ENCODE measurements around the gene BDKRB1. TPM values are rescaled to one million over a fixed set of nuclear protein-coding genes. Genes with fewer than 3 reads are reported as not detected.

Gene BDKRB1
- total RNA-seq, 1 donor from 2014 or later, result not detected

DNA sequence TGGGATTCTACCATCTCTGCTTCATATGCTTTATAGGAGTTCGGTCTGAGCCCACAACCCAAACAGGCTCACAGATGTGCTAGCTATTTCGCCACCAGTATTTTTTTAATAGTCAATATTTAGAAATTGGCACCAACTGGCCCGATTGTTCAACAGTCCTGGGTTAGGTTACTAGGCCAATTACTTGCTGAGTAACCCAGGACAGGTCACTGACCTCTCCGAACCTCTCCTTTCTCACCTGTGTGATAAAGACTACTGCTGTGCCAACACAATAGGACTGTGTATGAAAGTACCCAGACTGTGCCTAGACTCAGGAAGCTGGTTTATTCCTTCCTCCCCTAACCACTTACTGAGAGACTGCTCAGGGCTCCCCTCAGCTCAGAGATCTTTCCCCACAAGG, 43.1 kb upstream of the BDKRB1 start:
- TF ChIP-seq, protein P1, sequence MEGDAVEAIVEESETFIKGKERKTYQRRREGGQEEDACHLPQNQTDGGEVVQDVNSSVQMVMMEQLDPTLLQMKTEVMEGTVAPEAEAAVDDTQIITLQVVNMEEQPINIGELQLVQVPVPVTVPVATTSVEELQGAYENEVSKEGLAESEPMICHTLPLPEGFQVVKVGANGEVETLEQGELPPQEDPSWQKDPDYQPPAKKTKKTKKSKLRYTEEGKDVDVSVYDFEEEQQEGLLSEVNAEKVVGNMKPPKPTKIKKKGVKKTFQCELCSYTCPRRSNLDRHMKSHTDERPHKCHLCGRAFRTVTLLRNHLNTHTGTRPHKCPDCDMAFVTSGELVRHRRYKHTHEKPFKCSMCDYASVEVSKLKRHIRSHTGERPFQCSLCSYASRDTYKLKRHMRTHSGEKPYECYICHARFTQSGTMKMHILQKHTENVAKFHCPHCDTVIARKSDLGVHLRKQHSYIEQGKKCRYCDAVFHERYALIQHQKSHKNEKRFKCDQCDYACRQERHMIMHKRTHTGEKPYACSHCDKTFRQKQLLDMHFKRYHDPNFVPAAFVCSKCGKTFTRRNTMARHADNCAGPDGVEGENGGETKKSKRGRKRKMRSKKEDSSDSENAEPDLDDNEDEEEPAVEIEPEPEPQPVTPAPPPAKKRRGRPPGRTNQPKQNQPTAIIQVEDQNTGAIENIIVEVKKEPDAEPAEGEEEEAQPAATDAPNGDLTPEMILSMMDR (IDR thresholded peaks at IDR 0.05), result no peak
- DNase-seq (ENCODE audit: low spot score in 2 of 2), result no peak
- H3K36me3 ChIP-seq, result no peaks in the 10 kb centered on the region
- no peak overlapping the region for H3K27ac ChIP-seq
- H3K9me3 ChIP-seq, result peaks cover 0 to 5% of the 10 kb centered on the region in 2 donors
- intact Hi-C loops (cut with DNase I), result no loop called here
- H3K4me3 ChIP-seq, result no peak overlapping the region
- no peaks in the 10 kb centered on the region for H3K27me3 ChIP-seq
- no peaks in the 10 kb centered on the region for H3K4me1 ChIP-seq

DNA sequence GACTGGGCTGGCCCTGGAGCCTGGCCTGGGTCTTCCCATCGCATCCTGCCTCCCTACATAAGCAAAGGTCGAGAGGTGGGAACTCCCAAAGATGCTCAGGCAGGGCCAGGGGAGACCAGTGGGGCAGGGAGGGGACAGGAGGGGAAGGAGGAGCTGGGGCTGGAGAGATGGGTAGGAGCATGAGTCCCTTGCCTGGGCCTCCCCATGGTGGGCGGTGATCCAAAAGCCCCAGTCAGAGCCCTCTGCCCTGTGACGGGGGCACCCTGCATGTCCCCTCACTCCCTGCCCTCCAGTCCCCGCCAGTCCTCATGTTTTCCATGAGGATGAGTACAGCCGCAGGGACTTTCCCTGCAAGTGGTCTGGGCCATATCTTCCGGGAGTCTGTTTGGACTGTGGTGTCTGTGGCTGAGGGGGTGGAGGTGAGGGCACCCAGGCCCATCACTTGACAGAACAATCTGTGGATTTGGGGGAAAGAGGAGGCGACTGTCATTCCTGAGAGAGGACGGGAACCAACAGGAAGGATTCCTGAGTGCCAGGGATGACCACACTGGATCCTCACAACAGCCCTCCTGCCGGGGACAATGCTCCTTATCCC, 42.0 kb upstream of the BDKRB1 start:
- Histone ChIP-seq H3K27me3 (no peaks in the 10 kb centered on the region), H3K36me3 (no peaks in the 10 kb centered on the region), H3K4me1 (no peaks in the 10 kb centered on the region), H3K27ac (no peak overlapping the region), H3K4me3 (no peak overlapping the region), H3K9me3 (peaks cover 0 to 5% of the 10 kb centered on the region in 2 donors)
- no peak for DNase-seq (ENCODE audit: low spot score in 2 of 2)
- TF ChIP-seq, protein P1 (IDR thresholded peaks at IDR 0.05), result no peak
- intact Hi-C loops (cut with DNase I), result no loop called here

- Histone ChIP-seq H3K4me3 (no peak overlapping the region), H3K36me3 (no peaks in the 10 kb centered on the region), H3K4me1 (no peaks in the 10 kb centered on the region), H3K9me3 (peaks cover 0 to 5% of the 10 kb centered on the region in 2 donors), H3K27me3 (no peaks in the 10 kb centered on the region), H3K27ac (no peak overlapping the region)
- intact Hi-C loops (cut with DNase I), result no loop called here
- TF ChIP-seq, protein P1 (IDR thresholded peaks at IDR 0.05), result no peak
- DNase-seq (ENCODE audit: low spot score in 2 of 2), result no peak
Measured at GRCh38 chr14:96214793-96215192, 41.2 kb upstream of the BDKRB1 start.

DNA sequence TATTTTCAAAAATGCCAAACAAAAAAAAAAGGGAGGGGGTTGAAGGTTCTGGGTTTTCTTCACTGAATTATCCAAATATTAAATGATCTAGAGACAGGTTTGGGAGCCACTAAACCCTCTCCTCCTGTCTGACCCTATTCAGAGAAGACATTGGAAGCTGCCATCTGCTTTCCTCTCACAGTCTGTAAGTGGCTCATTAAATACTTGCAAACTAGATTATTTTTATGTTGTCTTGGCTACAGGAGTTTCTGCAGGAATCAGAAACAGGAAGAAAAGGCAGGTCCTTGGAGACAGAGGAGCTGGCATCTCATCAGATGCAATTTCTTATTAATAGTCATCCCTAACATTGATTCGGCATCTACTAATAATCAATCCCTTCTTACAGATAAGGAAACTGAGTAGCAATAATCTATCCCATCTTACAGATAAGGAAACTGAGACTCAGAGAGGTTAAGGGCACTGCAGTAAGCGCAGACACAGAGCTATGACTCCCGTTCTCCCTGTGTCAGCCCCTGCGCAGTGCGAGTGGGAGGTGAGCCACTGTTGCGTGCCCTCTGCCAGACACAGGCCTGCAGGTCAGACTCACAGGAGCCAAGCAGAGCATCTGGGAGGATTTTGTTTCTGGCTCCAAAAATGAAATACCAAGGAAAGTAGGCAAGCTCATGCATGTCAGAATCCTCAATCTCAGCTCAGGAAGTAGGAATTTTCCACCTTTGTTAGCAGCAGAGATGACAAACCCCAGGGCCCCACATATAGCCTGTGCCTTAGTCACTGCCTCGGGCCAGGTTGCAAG, 40.4 kb upstream of the BDKRB1 start:
- H3K27me3 ChIP-seq, result no peaks in the 10 kb centered on the region
- H3K36me3 ChIP-seq, result no peaks in the 10 kb centered on the region
- H3K9me3 ChIP-seq, result peaks cover 0 to 5% of the 10 kb centered on the region in 2 donors
- TF ChIP-seq, protein P1 (IDR thresholded peaks at IDR 0.05), result no peak
- no peaks in the 10 kb centered on the region for H3K4me1 ChIP-seq
- H3K4me3 ChIP-seq, result no peak overlapping the region
- H3K27ac ChIP-seq, result no peak overlapping the region
- no peak for DNase-seq (ENCODE audit: low spot score in 2 of 2)
- intact Hi-C loops (cut with DNase I), result no loop called here

DNA sequence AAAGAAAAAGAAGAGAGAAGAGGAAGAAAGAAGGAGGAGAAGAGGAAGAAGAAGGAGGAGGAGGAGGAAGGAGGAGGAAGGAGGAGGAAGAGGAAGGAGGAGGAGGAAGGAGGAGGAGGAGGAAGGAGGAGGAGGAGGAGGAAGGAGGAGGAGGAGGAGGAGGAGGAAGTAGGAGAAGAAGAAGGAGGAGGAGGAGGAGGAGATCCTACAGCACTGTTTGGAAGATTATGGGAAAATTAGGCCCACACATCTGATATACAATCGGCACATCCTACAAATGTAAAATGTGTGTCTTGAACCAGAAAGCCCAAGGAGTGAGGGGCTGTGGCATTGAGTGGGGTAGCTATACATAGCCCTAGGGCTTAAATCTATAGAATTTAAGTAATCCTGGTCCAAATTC, 39.4 kb upstream of the BDKRB1 start:
- Histone ChIP-seq H3K4me1 (no peaks in the 10 kb centered on the region), H3K9me3 (peaks cover 0 to 5% of the 10 kb centered on the region in 2 donors), H3K27ac (no peak overlapping the region), H3K4me3 (no peak overlapping the region), H3K27me3 (no peaks in the 10 kb centered on the region), H3K36me3 (no peaks in the 10 kb centered on the region)
- intact Hi-C loops (cut with DNase I), result no loop called here
- DNase-seq (ENCODE audit: low spot score in 2 of 2), result no peak
- TF ChIP-seq, protein P1 (IDR thresholded peaks at IDR 0.05), result no peak

Data from ascending aorta (tissue), 2 donors.